B cell (primary cell): ENCODE results near the gene DPH2. TPM values are rescaled to one million over a fixed set of nuclear protein-coding genes. Genes with fewer than 3 reads are reported as not detected.

ENCODE experiments used
- ATAC-seq: fragments of 200-7000 bp; cut with Tn5 transposase; one replicate; pipeline ENCODE4 v1.10.0; 2021; ENCODE audit warnings: low read depth, mild to moderate bottlenecking, moderate number of reproducible peaks, moderate library complexity
- CTCF ChIA-PET: fragments of 350-600 bp; sonication (Branson Sonifier 250); formaldehyde crosslinking; loops from one replicate; lab custom pipeline; 2021; ENCODE audit warnings: antibody characterized with exemption, inconsistent platforms; lab: Charles Lee
- POLR2A ChIA-PET: fragments of 350-600 bp; sonication (Branson Sonifier 250); formaldehyde crosslinking; loops from one replicate; lab custom pipeline; 2021; ENCODE audit warnings: antibody characterized with exemption; lab: Charles Lee
- DNase-seq: peaks from one replicate; pipeline ENCODE4 v3.0.0; 2013
- H2AFZ ChIP-seq: 2 replicates; pipeline ENCODE4 v1.6.1; 2012; ENCODE audit warnings: mild to moderate bottlenecking, low read depth, low read length; ENCODE audit not compliant: insufficient read depth, poor library complexity, severe bottlenecking
- H3K27ac ChIP-seq, 2 donors: 1 replicate in 1 of 2; 2 replicates in 1 of 2; pipeline ENCODE4 v1.5.1; 2012 to 2013; ENCODE audit warnings: low read length in 2 of 2, mild to moderate bottlenecking in 2 of 2, moderate library complexity in 1 of 2
- H3K27me3 ChIP-seq, 4 experiments: fragments of 200-600 bp in 1 of 4; sonication (generic) in 1 of 4; replicated peaks in 1 of 4; 1 replicate in 2 of 4; 2 replicates in 2 of 4; pipeline versions ENCODE4 v1.6.1 to v1.7.0; 2013 to 2016; ENCODE audit warnings: low read length in 3 of 4, mild to moderate bottlenecking in 2 of 4, mixed read lengths in 1 of 4, moderate library complexity in 1 of 4; ENCODE audit not compliant: insufficient read depth in 4 of 4, control insufficient read depth in 3 of 4; ENCODE audit errors: control extremely low read depth in 1 of 4
- H3K36me3 ChIP-seq, 2 experiments: replicated peaks in 1 of 2; 1 replicate in 1 of 2; 2 replicates in 1 of 2; pipeline versions ENCODE4 v1.6.1 to v1.7.1; 2013; ENCODE audit warnings: low read length in 1 of 2; ENCODE audit not compliant: insufficient read depth in 2 of 2, control insufficient read depth in 1 of 2; ENCODE audit errors: control extremely low read depth in 1 of 2, extremely low read depth in 1 of 2
- H3K4me1 ChIP-seq, 2 donors: fragments of 200-600 bp in 1 of 2; sonication (generic) in 1 of 2; 1 replicate in 1 of 2; 2 replicates in 1 of 2; pipeline versions ENCODE4 v1.5.1 to v1.6.1; 2013 to 2017; ENCODE audit warnings: low read length in 2 of 2; ENCODE audit not compliant: control insufficient read depth in 2 of 2, insufficient read depth in 2 of 2
- H3K4me2 ChIP-seq: replicated peaks from 2 replicates; pipeline ENCODE3; 2012; ENCODE audit warnings: mild to moderate bottlenecking, low read depth, low read length; ENCODE audit not compliant: poor library complexity, severe bottlenecking
- H3K4me3 ChIP-seq, 5 experiments: fragments of 200-600 bp in 1 of 5; sonication (generic) in 1 of 5; 1 replicate in 3 of 5; 2 replicates in 2 of 5; pipeline versions ENCODE4 v1.5.1 to v1.7.0; 2011 to 2016; ENCODE audit warnings: low read length in 4 of 5, mild to moderate bottlenecking in 4 of 5, low read depth in 2 of 5, control low read depth in 1 of 5, moderate library complexity in 1 of 5; ENCODE audit not compliant: insufficient read depth in 1 of 5; ENCODE audit errors: control extremely low read depth in 1 of 5, extremely low read depth in 1 of 5
- H3K79me2 ChIP-seq: fragments of 200-600 bp; sonication (generic); one replicate; pipeline ENCODE4 v1.6.0; 2016; ENCODE audit warnings: low read length; ENCODE audit not compliant: control insufficient read depth, insufficient read depth
- H3K9ac ChIP-seq: fragments of 200-600 bp; sonication (generic); 2 replicates; pipeline ENCODE4 v1.6.1; 2017; ENCODE audit warnings: mild to moderate bottlenecking, low read length, moderate library complexity
- H3K9me3 ChIP-seq, 3 donors: one replicate each; pipeline versions ENCODE4 v1.6.1 to v1.7.1; 2013; ENCODE audit warnings: low read length in 2 of 3; ENCODE audit not compliant: control insufficient read depth in 2 of 3, insufficient read depth in 1 of 3; ENCODE audit errors: control extremely low read depth in 1 of 3
- H4K20me1 ChIP-seq: 2 replicates; pipeline ENCODE4 v1.6.0; 2012; ENCODE audit warnings: mild to moderate bottlenecking, low read length; ENCODE audit not compliant: insufficient read depth, control insufficient read depth, poor library complexity, severe bottlenecking
- H3K27ac Mint-ChIP-seq: one replicate; pipeline ENCODE4 v1.8.0; 2021; ENCODE audit warnings: mixed read lengths
- H3K27me3 Mint-ChIP-seq: one replicate; pipeline ENCODE4 v1.8.0; 2021; ENCODE audit warnings: mixed read lengths
- H3K4me1 Mint-ChIP-seq: one replicate; pipeline ENCODE4 v1.8.0; 2021; ENCODE audit warnings: mixed read lengths
- H3K4me3 Mint-ChIP-seq: one replicate; pipeline ENCODE4 v1.8.0; 2021; ENCODE audit warnings: mixed read lengths
- H3K9me3 Mint-ChIP-seq: one replicate; pipeline ENCODE4 v1.8.0; 2022; ENCODE audit warnings: mixed read lengths; ENCODE audit not compliant: insufficient read depth
- CTCF ChIP-seq: fragments of 200-600 bp; IDR thresholded peaks from one replicate; pipeline ENCODE4 v1.8.0; 2022; ENCODE audit warnings: antibody characterized with exemption, mild to moderate bottlenecking
- EZH2 ChIP-seq: IDR thresholded peaks from 2 replicates; pipeline ENCODE4 v1.6.1; 2012; ENCODE audit warnings: borderline replicate concordance, low read depth, mild to moderate bottlenecking, moderate library complexity, low read length; ENCODE audit not compliant: insufficient read depth, poor library complexity, severe bottlenecking
- WGBS: methylation state at CpG from one replicate; pipeline ENCODE4 v1.1.5; 2013; ENCODE audit warnings: missing lambda C conversion rate; ENCODE audit not compliant: insufficient coverage; 5-methylcytosine and 5-hydroxymethylcytosine counted together
- intact Hi-C: fragments of 100-400 bp; cut with micrococcal nuclease; formaldehyde crosslinking; loops from one replicate; pipeline ENCODE4 v1.10.0; 2022
- polyA plus RNA-seq: library from polyadenylated mRNA; depleted of rRNA; stranded (reverse); fragments of >200 nt; gene quantifications from 2 replicates; pipeline ENCODE4 v1.2.3, GENCODE V29; 2012
- total RNA-seq, 2 donors: library from RNA; stranded (reverse); fragments of 120-200 nt in 1 of 2; gene quantifications; 1 replicate in 1 of 2; 2 replicates in 1 of 2; pipeline versions ENCODE4 v1.2.3 to v1.2.4, GENCODE V29; 2013 to 2022

DPH2 gene
- total and polyA plus RNA-seq, 2 donors (not counting 1 experiment from before 2014, with no cell fraction given): 30.5 to 71.9 TPM

DNA sequence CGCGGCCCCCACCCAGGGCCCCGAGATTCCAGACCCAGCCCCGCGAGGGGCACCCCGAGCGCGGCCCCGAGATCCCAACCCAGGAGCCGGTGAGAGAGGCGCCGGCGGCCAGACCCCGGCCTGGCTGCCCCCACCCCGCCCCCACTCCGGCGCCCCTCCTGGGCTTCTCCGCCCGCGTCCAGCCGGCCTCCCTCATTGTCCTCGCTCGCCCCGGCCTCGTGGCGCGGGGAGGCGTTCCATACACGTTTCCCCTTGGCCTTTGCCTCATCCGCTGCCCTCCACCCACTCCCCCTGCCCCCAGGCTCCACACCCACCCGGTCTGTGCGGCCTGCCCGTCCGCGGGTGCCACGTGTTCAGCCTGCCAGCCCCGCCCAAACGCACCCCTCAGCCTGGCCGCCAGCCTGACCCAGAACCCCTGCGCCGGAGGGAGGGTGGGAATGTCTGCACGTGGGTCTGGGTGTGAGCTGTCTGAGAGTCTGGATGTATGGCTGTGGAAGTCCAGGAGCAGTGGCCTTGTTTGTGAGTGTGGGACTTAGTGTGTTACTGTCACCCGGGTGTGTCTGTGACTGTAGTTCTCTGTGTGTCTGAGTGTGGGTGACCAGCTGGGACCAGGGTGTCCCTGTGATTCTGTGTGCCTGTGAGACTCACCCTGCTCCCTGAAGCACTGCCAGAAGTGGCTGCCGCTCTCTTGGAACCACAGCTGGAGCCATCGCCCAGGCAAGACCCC is 9.9 kb downstream of the DPH2 start:
- H3K27ac ChIP-seq: no peak overlapping the region
- H3K4me2 ChIP-seq: peak overlapping the region; percentile 90
- H2AFZ ChIP-seq: peak overlapping the region; percentile 77
- CTCF ChIA-PET: interaction anchor here (1.2 kb wide), 1 partner anchor 57 kb away, joined by 3 read pairs; no protein-coding TSS in a partner anchor
- H3K4me3 ChIP-seq: peak overlapping the region in 4 of 5 experiments; percentile 26 to 63 (median 48)
- Mint-ChIP-seq H3K4me1 (peaks cover 53% of the 10 kb centered on the region), H3K27me3 (no peaks in the 10 kb centered on the region), H3K9me3 (no peaks in the 10 kb centered on the region), H3K27ac (peak overlapping the region; percentile 69), H3K4me3 (peak overlapping the region; percentile 93)
- H3K9ac ChIP-seq: peak overlapping the region; percentile 63
- TF ChIP-seq CTCF: no peak
- TF ChIP-seq EZH2: no peak
- intact Hi-C loops: loop anchor here (10.0 kb wide), 2 partner anchors 275 to 1525 kb away; partner anchors contain the start of genes PPCS, ST3GAL3 and ZMYND12
- peak; percentile 50 for DNase-seq
- peaks cover 32 to 60% of the 10 kb centered on the region in 2 donors for H3K4me1 ChIP-seq
- no peaks in the 10 kb centered on the region for H3K9me3 ChIP-seq
- H3K79me2 ChIP-seq: peaks cover 16% of the 10 kb centered on the region
- no peak for ATAC-seq
- 8% methylated on average over 39 of the region's 45 CpGs for WGBS
- no peaks in the 10 kb centered on the region for H3K27me3 ChIP-seq
- POLR2A ChIA-PET: interaction anchor here (0.6 kb wide), 1 partner anchor 10 kb away, joined by 4 read pairs; the partner anchor contains the start of gene DPH2
- H3K36me3 ChIP-seq: peaks cover 0 to 23% of the 10 kb centered on the region in 2 experiments
- peaks cover 40% of the 10 kb centered on the region for H4K20me1 ChIP-seq
